HCT116 (cell line): Measurements from ENCODE around the gene FMN1. TPM values are rescaled to one million over a fixed set of nuclear protein-coding genes. Genes with fewer than 3 reads are reported as not detected.

Experiments
- ATAC-seq: fragments of 200-7000 bp; cut with Tn5 transposase; 2 replicates; pipeline ENCODE4 v1.9.1; 2020; ENCODE audit warnings: mild to moderate bottlenecking, moderate library complexity
- BruUV-seq: library from RNA; stranded (reverse); fragments of 400-500 nt; replicated peaks from 2 replicates; lab custom pipeline; 2021; lab: Mats Ljungman, UMichigan
- CTCF ChIA-PET: fragments of 300-600 bp; sonication (Branson Sonifier 250); formaldehyde crosslinking; loops from one replicate; lab custom pipeline; 2021; ENCODE audit warnings: antibody characterized with exemption; lab: Charles Lee
- POLR2A ChIA-PET: fragments of 300-600, 350-600 bp; sonication (Branson Sonifier 250); formaldehyde crosslinking; loops from one replicate; lab custom pipeline; 2021; ENCODE audit warnings: antibody characterized with exemption; lab: Charles Lee
- RAD21 ChIA-PET, 2 experiments: fragments of 300-600 bp; sonication (Branson Sonifier 250); formaldehyde crosslinking; loops; one replicate each; lab custom pipeline; 2023; ENCODE audit warnings: low total read pairs in 2 of 2; ENCODE audit not compliant: uncharacterized antibody in 2 of 2, unreplicated experiment in 2 of 2, low non-redundant PET in 1 of 2; lab: Charles Lee
- DNase-seq: peaks from one replicate; pipeline ENCODE4 v3.0.0-alpha.2; 2010; ENCODE audit warnings: low read depth, low spot score
- H2AFZ ChIP-seq: fragments of 200-600 bp; shearing (Covaris generic), sonication (generic); 2 replicates; pipeline ENCODE4 v1.6.1; 2017; ENCODE audit warnings: low read depth, mixed run types, mixed read lengths, antibody characterized with exemption, low read length; ENCODE audit not compliant: poor library complexity, severe bottlenecking
- H3K27ac ChIP-seq: 2 replicates; pipeline ENCODE4 v1.5.1; 2012; ENCODE audit warnings: low read depth, low read length
- H3K27me3 ChIP-seq: fragments of 200-600 bp; sonication (generic); 2 replicates; pipeline ENCODE4 v1.6.1; 2016; ENCODE audit warnings: mixed run types, low read length, mixed read lengths; ENCODE audit not compliant: insufficient read depth
- H3K36me3 ChIP-seq, 2 experiments: fragments of 200-500 bp in 1 of 2; fragments of 200-600 bp in 1 of 2; sonication (Bioruptor generic) in 1 of 2; sonication (generic) in 1 of 2; 2 replicates each; pipeline versions ENCODE4 v1.5.1 to v1.6.1; 2014 to 2016; ENCODE audit warnings: low read length in 2 of 2, inconsistent platforms in 1 of 2, mixed read lengths in 1 of 2, mixed run types in 1 of 2; ENCODE audit not compliant: insufficient read depth in 2 of 2, control insufficient read depth in 1 of 2
- H3K4me1 ChIP-seq, 2 experiments: fragments of 200-600 bp in 1 of 2; sonication (generic) in 1 of 2; 2 replicates each; pipeline versions ENCODE4 v1.5.1 to v1.6.1; 2012 to 2017; ENCODE audit warnings: low read length in 2 of 2, inconsistent platforms in 1 of 2, mild to moderate bottlenecking in 1 of 2, mixed read lengths in 1 of 2, mixed run types in 1 of 2, moderate library complexity in 1 of 2; ENCODE audit not compliant: insufficient read depth in 2 of 2, control insufficient read depth in 1 of 2
- H3K4me2 ChIP-seq: fragments of 200-600 bp; sonication (generic); 2 replicates; pipeline ENCODE4 v1.6.1; 2017; ENCODE audit warnings: mixed run types, low read length, mixed read lengths
- H3K4me3 ChIP-seq, 2 experiments: fragments of 200-600 bp in 1 of 2; sonication (generic) in 1 of 2; replicated peaks in 1 of 2; 2 replicates each; pipeline ENCODE4 v1.5.1; 2011 to 2016; ENCODE audit warnings: low read length in 2 of 2, control low read depth in 1 of 2, low read depth in 1 of 2, mild to moderate bottlenecking in 1 of 2, mixed read lengths in 1 of 2, mixed run types in 1 of 2
- H3K79me2 ChIP-seq: fragments of 200-600 bp; sonication (generic); 2 replicates; pipeline ENCODE4 v1.6.1; 2017; ENCODE audit warnings: mild to moderate bottlenecking, mixed run types, low read length, moderate library complexity, mixed read lengths; ENCODE audit not compliant: insufficient read depth
- H3K9ac ChIP-seq: fragments of 200-600 bp; sonication (generic); 2 replicates; pipeline ENCODE4 v1.6.1; 2016; ENCODE audit warnings: low read length, mixed read lengths
- H3K9me2 ChIP-seq: fragments of 200-600 bp; sonication (generic), shearing (Covaris generic); 2 replicates; pipeline ENCODE4 v1.6.1; 2017; ENCODE audit warnings: mixed run types, mild to moderate bottlenecking, moderate library complexity; ENCODE audit not compliant: insufficient read depth
- H3K9me3 ChIP-seq, 2 experiments: fragments of 200-500 bp in 1 of 2; fragments of 200-600 bp in 1 of 2; sonication (Bioruptor generic) in 1 of 2; sonication (generic) in 1 of 2; 2 replicates each; pipeline ENCODE4 v1.6.1; 2014 to 2017; ENCODE audit warnings: low read length in 2 of 2, mixed read lengths in 2 of 2, inconsistent platforms in 1 of 2, low read depth in 1 of 2, mild to moderate bottlenecking in 1 of 2, mixed run types in 1 of 2, moderate library complexity in 1 of 2; ENCODE audit not compliant: control insufficient read depth in 1 of 2, insufficient read depth in 1 of 2
- H4K20me1 ChIP-seq: fragments of 200-600 bp; sonication (generic), shearing (Covaris generic); 2 replicates; pipeline ENCODE4 v1.6.1; 2017; ENCODE audit warnings: mixed run types, mild to moderate bottlenecking, moderate library complexity; ENCODE audit not compliant: insufficient read depth
- CBX3 ChIP-seq: IDR thresholded peaks from 2 replicates; pipeline ENCODE4 v1.6.1; 2012; ENCODE audit warnings: low read depth
- EZH2phosphoT487 ChIP-seq: fragments of 200-600 bp; IDR thresholded peaks from 2 replicates; pipeline ENCODE4 v1.6.1; 2018; ENCODE audit warnings: antibody characterized with exemption, borderline replicate concordance
- JUND ChIP-seq: IDR thresholded peaks from 2 replicates; pipeline ENCODE4 v1.6.1; 2012
- POLR2A ChIP-seq: IDR thresholded peaks from 2 replicates; pipeline ENCODE4 v1.7.0; 2011; ENCODE audit warnings: borderline replicate concordance; ENCODE audit not compliant: insufficient read depth, insufficient read length; ENCODE audit errors: extremely low read depth
- POLR2AphosphoS5 ChIP-seq: IDR thresholded peaks from 2 replicates; pipeline ENCODE4 v1.6.1; 2011; ENCODE audit warnings: mild to moderate bottlenecking, low read depth, low read length, moderate library complexity
- SIN3A ChIP-seq: IDR thresholded peaks from 2 replicates; pipeline ENCODE4 v1.6.1; 2012; ENCODE audit warnings: low read depth
- SP1 ChIP-seq: IDR thresholded peaks from 2 replicates; pipeline ENCODE4 v1.6.1; 2012; ENCODE audit warnings: low read depth
- SRF ChIP-seq: IDR thresholded peaks from 2 replicates; pipeline ENCODE4 v1.6.1; 2012; ENCODE audit warnings: low read depth
- TCF7L2 ChIP-seq: IDR thresholded peaks from 2 replicates; pipeline ENCODE4 v1.7.0; 2011; ENCODE audit warnings: borderline replicate concordance, inconsistent platforms; ENCODE audit not compliant: insufficient read depth, insufficient read length; ENCODE audit errors: extremely low read depth
- YY1 ChIP-seq: IDR thresholded peaks from 2 replicates; pipeline ENCODE4 v1.6.1; 2011; ENCODE audit warnings: low read length, low read depth, moderate library complexity, mild to moderate bottlenecking; ENCODE audit not compliant: insufficient replicate concordance; ENCODE audit errors: extremely low read depth
- ZBTB33 ChIP-seq: IDR thresholded peaks from 2 replicates; pipeline ENCODE4 v1.6.1; 2011; ENCODE audit warnings: mild to moderate bottlenecking, low read length, moderate library complexity; ENCODE audit not compliant: insufficient replicate concordance; ENCODE audit errors: extremely low read depth
- ZFX ChIP-seq: fragments of 450-650 bp; IDR thresholded peaks from 2 replicates; pipeline ENCODE4 v1.6.1; 2017
- ZNF274 ChIP-seq: fragments of 200-500 bp; sonication (Bioruptor generic); IDR thresholded peaks from 2 replicates; pipeline ENCODE4 v1.6.1; 2014; ENCODE audit warnings: mild to moderate bottlenecking, low read depth, low read length, inconsistent platforms
- intact Hi-C: fragments of 100-400 bp; cut with micrococcal nuclease; formaldehyde crosslinking; loops from 2 replicates; pipeline ENCODE4 v1.10.0; 2022
- total RNA-seq: library from RNA; stranded (reverse); gene quantifications from one replicate; pipeline ENCODE4 v1.2.1, GENCODE V29; 2021; ENCODE audit not compliant: unreplicated experiment
- TF ChIP-seq, protein P1 (sequence below): IDR thresholded peaks from 2 replicates; pipeline ENCODE4 v1.6.1; 2012; ENCODE audit warnings: low read depth

FMN1 gene
- total RNA-seq, 1 experiment from 2014 or later, result 0.39 TPM

GRCh38 chr15:33113666-33114373 is 80.7 kb downstream of the FMN1 start:
- POLR2A ChIA-PET, result no interaction called here
- no peak overlapping the region for H3K4me3 ChIP-seq
- H3K9ac ChIP-seq, result no peak overlapping the region
- H3K27me3 ChIP-seq, result no peaks in the 10 kb centered on the region
- RAD21 ChIA-PET, result no interaction called here
- intact Hi-C loops, result no loop called here
- TF ChIP-seq SP1 (no peak), POLR2AphosphoS5 (no peak), EZH2phosphoT487 (no peak), ZFX (no peak), ZNF274 (no peak), SRF (no peak), TCF7L2 (no peak), YY1 (no peak), POLR2A (no peak), SIN3A (no peak), JUND (no peak), CBX3 (no peak), ZBTB33 (no peak)
- TF ChIP-seq, protein P1, sequence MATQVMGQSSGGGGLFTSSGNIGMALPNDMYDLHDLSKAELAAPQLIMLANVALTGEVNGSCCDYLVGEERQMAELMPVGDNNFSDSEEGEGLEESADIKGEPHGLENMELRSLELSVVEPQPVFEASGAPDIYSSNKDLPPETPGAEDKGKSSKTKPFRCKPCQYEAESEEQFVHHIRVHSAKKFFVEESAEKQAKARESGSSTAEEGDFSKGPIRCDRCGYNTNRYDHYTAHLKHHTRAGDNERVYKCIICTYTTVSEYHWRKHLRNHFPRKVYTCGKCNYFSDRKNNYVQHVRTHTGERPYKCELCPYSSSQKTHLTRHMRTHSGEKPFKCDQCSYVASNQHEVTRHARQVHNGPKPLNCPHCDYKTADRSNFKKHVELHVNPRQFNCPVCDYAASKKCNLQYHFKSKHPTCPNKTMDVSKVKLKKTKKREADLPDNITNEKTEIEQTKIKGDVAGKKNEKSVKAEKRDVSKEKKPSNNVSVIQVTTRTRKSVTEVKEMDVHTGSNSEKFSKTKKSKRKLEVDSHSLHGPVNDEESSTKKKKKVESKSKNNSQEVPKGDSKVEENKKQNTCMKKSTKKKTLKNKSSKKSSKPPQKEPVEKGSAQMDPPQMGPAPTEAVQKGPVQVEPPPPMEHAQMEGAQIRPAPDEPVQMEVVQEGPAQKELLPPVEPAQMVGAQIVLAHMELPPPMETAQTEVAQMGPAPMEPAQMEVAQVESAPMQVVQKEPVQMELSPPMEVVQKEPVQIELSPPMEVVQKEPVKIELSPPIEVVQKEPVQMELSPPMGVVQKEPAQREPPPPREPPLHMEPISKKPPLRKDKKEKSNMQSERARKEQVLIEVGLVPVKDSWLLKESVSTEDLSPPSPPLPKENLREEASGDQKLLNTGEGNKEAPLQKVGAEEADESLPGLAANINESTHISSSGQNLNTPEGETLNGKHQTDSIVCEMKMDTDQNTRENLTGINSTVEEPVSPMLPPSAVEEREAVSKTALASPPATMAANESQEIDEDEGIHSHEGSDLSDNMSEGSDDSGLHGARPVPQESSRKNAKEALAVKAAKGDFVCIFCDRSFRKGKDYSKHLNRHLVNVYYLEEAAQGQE, result no peak
- H3K27ac ChIP-seq, result no peak overlapping the region
- H4K20me1 ChIP-seq, result no peaks in the 10 kb centered on the region
- H3K9me3 ChIP-seq, result no peaks in the 10 kb centered on the region
- ATAC-seq (no peak), DNase-seq (no peak)
- H3K79me2 ChIP-seq, result no peaks in the 10 kb centered on the region
- no peak overlapping the region for H2AFZ ChIP-seq
- H3K4me2 ChIP-seq, result no peak overlapping the region
- H3K9me2 ChIP-seq, result no peaks in the 10 kb centered on the region
- H3K36me3 ChIP-seq, result no peaks in the 10 kb centered on the region
- BruUV-seq, result no TSS peak
- H3K4me1 ChIP-seq, result no peaks in the 10 kb centered on the region
- CTCF ChIA-PET, result no interaction called here
